ENCODE measurements around the gene LTF. TPM values are rescaled to one million over a fixed set of nuclear protein-coding genes. Genes with fewer than 3 reads are reported as not detected.
A peak's percentile ranks its signal among the peaks of the same experiment; 100 is the strongest.

The LTF gene
- total RNA-seq, 4 donors from 2014 or later: 0.62 to 5.1 (median 1.1) TPM

- TF ChIP-seq POLR2A (IDR thresholded peaks at IDR 0.05) (no peak), CTCF (IDR thresholded peaks at IDR 0.05 in 4 of 5, conservative IDR thresholded peaks at IDR 0.05 in 1 of 5) (peak in 4 of 5 experiments; percentile 33 to 67 (median 62))
- H3K9me3 ChIP-seq: no peaks in the 10 kb centered on the region
- ATAC-seq: peak in 1 of 2 donors; percentile 82
- no peaks in the 10 kb centered on the region for H3K4me1 ChIP-seq
- in situ Hi-C loops (cut with MboI; ENCODE audit: low sequenced_read_pairs in 4 of 4) (no loop called here), intact Hi-C loops (cut with DNase I; ENCODE audit: low total_unique reads) (loop anchor here (5.0 kb wide), 1 partner anchor 166 kb away; no protein-coding TSS in a partner anchor)
- no peak overlapping the region for H3K4me3 ChIP-seq
- no peak overlapping the region for H3K27ac ChIP-seq
- H3K36me3 ChIP-seq: no peaks in the 10 kb centered on the region
- H3K27me3 ChIP-seq: no peaks in the 10 kb centered on the region
- peak in 1 of 2 donors; percentile 28 for DNase-seq
Observed at GRCh38 chr3:46442576-46443530, 21.9 kb downstream of the LTF start.

- ATAC-seq (no peak), DNase-seq (no peak)
- no peaks in the 10 kb centered on the region for H3K4me1 ChIP-seq
- TF ChIP-seq POLR2A (IDR thresholded peaks at IDR 0.05): no peak
- TF ChIP-seq CTCF (IDR thresholded peaks at IDR 0.05 in 4 of 5, conservative IDR thresholded peaks at IDR 0.05 in 1 of 5): no peak
- in situ Hi-C loops (cut with MboI; ENCODE audit: low sequenced_read_pairs in 4 of 4): no loop called here
- no peak overlapping the region for H3K27ac ChIP-seq
- no peaks in the 10 kb centered on the region for H3K27me3 ChIP-seq
- H3K36me3 ChIP-seq: no peaks in the 10 kb centered on the region
- H3K4me3 ChIP-seq: no peak overlapping the region
- intact Hi-C loops (cut with DNase I; ENCODE audit: low total_unique reads): loop anchor here (5.0 kb wide), 1 partner anchor 163 kb away; no protein-coding TSS in a partner anchor
- no peaks in the 10 kb centered on the region for H3K9me3 ChIP-seq
Observed at GRCh38 chr3:46440531-46441294, 24.0 kb downstream of the LTF start.

GRCh38 chr3:46438831-46439230 is 25.9 kb downstream of the LTF start:
- H3K27me3 ChIP-seq: no peaks in the 10 kb centered on the region
- H3K9me3 ChIP-seq: no peaks in the 10 kb centered on the region
- H3K4me1 ChIP-seq: no peaks in the 10 kb centered on the region
- no peak for TF ChIP-seq CTCF (IDR thresholded peaks at IDR 0.05 in 4 of 5, conservative IDR thresholded peaks at IDR 0.05 in 1 of 5)
- TF ChIP-seq POLR2A (IDR thresholded peaks at IDR 0.05): no peak
- H3K4me3 ChIP-seq: no peak overlapping the region
- in situ Hi-C loops (cut with MboI; ENCODE audit: low sequenced_read_pairs in 4 of 4): no loop called here
- intact Hi-C loops (cut with DNase I; ENCODE audit: low total_unique reads): no loop called here
- no peaks in the 10 kb centered on the region for H3K36me3 ChIP-seq
- ATAC-seq (no peak), DNase-seq (no peak)
- no peak overlapping the region for H3K27ac ChIP-seq

- H3K36me3 ChIP-seq: no peaks in the 10 kb centered on the region
- TF ChIP-seq CTCF (IDR thresholded peaks at IDR 0.05 in 4 of 5, conservative IDR thresholded peaks at IDR 0.05 in 1 of 5) (no peak), POLR2A (IDR thresholded peaks at IDR 0.05) (no peak)
- DNase-seq (no peak), ATAC-seq (no peak)
- intact Hi-C loops (cut with DNase I; ENCODE audit: low total_unique reads) (no loop called here), in situ Hi-C loops (cut with MboI; ENCODE audit: low sequenced_read_pairs in 4 of 4) (no loop called here)
- no peak overlapping the region for H3K4me3 ChIP-seq
- H3K27ac ChIP-seq: no peak overlapping the region
- no peaks in the 10 kb centered on the region for H3K4me1 ChIP-seq
- H3K9me3 ChIP-seq: no peaks in the 10 kb centered on the region
- no peaks in the 10 kb centered on the region for H3K27me3 ChIP-seq
Observed at GRCh38 chr3:46435081-46435726, 29.5 kb downstream of the LTF start.

Measured in gastrocnemius medialis (tissue), 4 donors.